ENCODE results near the gene NDUFA8. TPM values are rescaled to one million over a fixed set of nuclear protein-coding genes. Genes with fewer than 3 reads are reported as not detected.
A peak's percentile ranks its signal among the peaks of the same experiment; 100 is the strongest.

The NDUFA8 gene
- total RNA-seq, 2 donors from 2014 or later = 32.3 to 42.0 TPM

DNA sequence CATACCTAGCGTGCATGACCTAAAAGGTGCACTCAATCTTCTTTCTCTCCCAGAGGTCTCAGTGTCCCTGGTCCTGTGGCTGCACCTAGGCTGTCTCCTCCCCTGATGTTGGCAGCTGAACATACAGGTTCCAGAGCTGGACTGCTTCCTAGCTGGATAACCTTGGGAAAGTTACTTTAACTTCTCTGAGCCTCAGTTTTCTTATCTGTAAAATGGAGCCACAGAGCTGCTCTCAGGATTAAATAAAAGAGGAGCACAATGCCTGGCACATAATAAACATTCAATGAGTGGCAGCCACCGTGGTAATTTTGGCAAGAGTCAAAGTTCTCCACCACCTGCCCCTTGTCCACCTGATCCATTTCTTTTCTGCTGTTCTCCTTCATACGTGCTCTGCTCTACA lies 14.1 kb upstream of the NDUFA8 start:
- no peak overlapping the region for H3K4me3 Mint-ChIP-seq
- H3K27me3 Mint-ChIP-seq (ENCODE audit: low read depth) = peaks cover 32% of the 10 kb centered on the region
- DNase-seq (no peak), ATAC-seq (replicated peaks in 1 of 2) (no peak)
- no peaks in the 10 kb centered on the region for H3K36me3 Mint-ChIP-seq (ENCODE audit: insufficient read depth in 2 of 2)
- no peaks in the 10 kb centered on the region for H3K9me3 Mint-ChIP-seq
- H3K27ac Mint-ChIP-seq = no peak overlapping the region
- no peaks in the 10 kb centered on the region for H3K4me1 Mint-ChIP-seq (ENCODE audit: low read depth)

GRCh38 chr9:122172131-122172530 lies 12.6 kb upstream of the NDUFA8 start:
- no peak for ATAC-seq (replicated peaks in 1 of 2)
- Mint-ChIP-seq H3K36me3 (ENCODE audit: insufficient read depth in 2 of 2) (no peaks in the 10 kb centered on the region), H3K27ac (no peak overlapping the region), H3K27me3 (ENCODE audit: low read depth) (peaks cover 36% of the 10 kb centered on the region), H3K4me1 (ENCODE audit: low read depth) (no peaks in the 10 kb centered on the region), H3K4me3 (no peak overlapping the region), H3K9me3 (no peaks in the 10 kb centered on the region)
- DNase-seq = no peak

DNA sequence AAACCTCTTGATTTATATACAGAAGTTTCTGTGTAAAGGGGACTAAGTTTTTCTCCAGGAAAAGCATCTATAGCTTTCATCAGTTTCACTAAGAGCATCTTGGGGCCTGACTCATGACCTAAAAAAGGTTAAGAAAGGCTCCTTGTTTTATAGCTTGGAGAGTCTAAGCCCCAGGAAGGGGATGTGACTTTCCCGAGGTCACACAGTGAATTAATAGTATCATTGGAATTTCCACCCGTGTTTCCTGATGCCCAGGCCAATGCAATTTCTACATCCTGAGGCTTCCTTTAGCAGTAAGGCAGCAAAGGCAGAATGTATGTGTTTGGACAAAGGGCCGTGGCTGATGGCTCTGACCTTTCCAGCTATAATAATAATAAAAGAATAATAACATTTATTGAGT lies 8.8 kb upstream of the NDUFA8 start:
- Mint-ChIP-seq H3K4me3 (no peak overlapping the region), H3K4me1 (ENCODE audit: low read depth) (no peaks in the 10 kb centered on the region), H3K27ac (no peak overlapping the region), H3K36me3 (ENCODE audit: insufficient read depth in 2 of 2) (no peaks in the 10 kb centered on the region), H3K27me3 (ENCODE audit: low read depth) (peaks cover 48% of the 10 kb centered on the region), H3K9me3 (no peaks in the 10 kb centered on the region)
- DNase-seq (no peak), ATAC-seq (replicated peaks in 1 of 2) (no peak)

DNA sequence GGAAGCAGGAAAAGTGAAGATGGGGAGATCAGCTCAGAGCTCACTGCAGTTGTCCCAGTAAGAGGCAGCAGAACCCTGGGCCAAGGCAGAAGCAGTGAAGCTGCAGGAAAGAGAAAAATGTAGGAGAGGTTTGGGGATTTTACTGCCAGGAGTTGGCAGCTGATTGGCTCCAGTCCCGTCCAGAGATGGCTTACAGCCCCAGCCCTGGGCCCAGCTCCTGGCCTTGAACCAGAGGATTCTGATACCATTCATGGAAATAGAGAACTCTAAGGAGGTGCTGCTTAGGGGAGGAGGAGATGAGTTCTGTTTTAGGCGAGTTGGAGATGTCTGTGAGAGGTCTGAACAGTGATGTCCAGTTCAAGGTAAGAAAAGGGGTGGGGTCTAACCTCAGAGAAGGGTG lies 4.7 kb upstream of the NDUFA8 start:
- peaks cover 38% of the 10 kb centered on the region for H3K27me3 Mint-ChIP-seq (ENCODE audit: low read depth)
- H3K36me3 Mint-ChIP-seq (ENCODE audit: insufficient read depth in 2 of 2) = peaks cover 1 to 2% of the 10 kb centered on the region in 2 donors
- no peak overlapping the region for H3K4me3 Mint-ChIP-seq
- H3K27ac Mint-ChIP-seq = no peak overlapping the region
- no peak for ATAC-seq (replicated peaks in 1 of 2)
- peaks cover 0 to 4% of the 10 kb centered on the region in 2 donors for H3K9me3 Mint-ChIP-seq
- no peak for DNase-seq
- peaks cover 12% of the 10 kb centered on the region for H3K4me1 Mint-ChIP-seq (ENCODE audit: low read depth)

DNA sequence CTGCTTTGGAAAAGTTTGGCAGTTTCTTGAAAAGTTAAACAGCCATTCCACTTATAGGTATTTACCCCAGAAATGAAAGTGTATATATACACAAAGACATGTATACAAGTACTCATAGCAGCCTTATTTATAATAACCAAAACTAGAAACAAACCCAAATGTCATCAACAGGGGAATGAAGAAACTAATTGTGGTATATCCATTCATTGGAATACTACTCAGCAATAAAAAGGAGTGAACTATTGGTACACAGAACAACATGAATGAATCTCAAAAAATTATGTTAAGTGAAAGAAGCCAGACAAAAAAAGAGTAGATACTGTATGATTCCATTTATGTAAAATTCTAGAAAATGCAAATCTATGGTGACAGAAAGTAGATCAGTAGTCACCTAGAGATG lies 2.8 kb upstream of the NDUFA8 start:
- H3K4me3 Mint-ChIP-seq = no peak overlapping the region
- H3K27ac Mint-ChIP-seq = no peak overlapping the region
- peaks cover 28% of the 10 kb centered on the region for H3K27me3 Mint-ChIP-seq (ENCODE audit: low read depth)
- peaks cover 0 to 4% of the 10 kb centered on the region in 2 donors for H3K9me3 Mint-ChIP-seq
- ATAC-seq (replicated peaks in 1 of 2) (no peak), DNase-seq (no peak)
- H3K36me3 Mint-ChIP-seq (ENCODE audit: insufficient read depth in 2 of 2) = peaks cover 3% of the 10 kb centered on the region in 2 donors
- H3K4me1 Mint-ChIP-seq (ENCODE audit: low read depth) = peaks cover 26% of the 10 kb centered on the region

DNA sequence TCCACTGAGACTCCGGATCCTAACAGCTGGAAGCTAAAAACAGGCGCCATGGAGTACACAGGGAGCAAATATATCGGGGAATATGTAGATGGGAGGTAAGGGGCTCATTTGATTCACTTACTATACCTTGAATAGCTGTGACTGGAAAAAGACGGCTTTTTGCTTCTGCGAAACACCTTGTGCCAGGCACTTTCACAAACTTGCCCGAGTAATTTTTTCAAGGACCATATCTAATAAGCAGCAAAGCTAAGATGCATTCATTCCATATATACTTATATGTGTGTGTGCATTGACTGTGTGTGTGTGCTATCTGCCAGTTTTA lies 307 bp upstream of the NDUFA8 start:
- no peak for DNase-seq
- H3K36me3 Mint-ChIP-seq (ENCODE audit: insufficient read depth in 2 of 2) = peaks cover 3% of the 10 kb centered on the region in 2 donors
- no peak for ATAC-seq (replicated peaks in 1 of 2)
- H3K27me3 Mint-ChIP-seq (ENCODE audit: low read depth) = peaks cover 19% of the 10 kb centered on the region
- peaks cover 42% of the 10 kb centered on the region for H3K4me1 Mint-ChIP-seq (ENCODE audit: low read depth)
- H3K4me3 Mint-ChIP-seq = peak overlapping the region; percentile 87 to 94
- H3K27ac Mint-ChIP-seq = peak overlapping the region; percentile 92
- H3K9me3 Mint-ChIP-seq = peaks cover 0 to 4% of the 10 kb centered on the region in 2 donors

GRCh38 chr9:122158202-122158601 lies 1.4 kb downstream of the NDUFA8 start:
- Mint-ChIP-seq H3K4me3 (peak overlapping the region; percentile 14 to 53), H3K36me3 (ENCODE audit: insufficient read depth in 2 of 2) (peaks cover 3% of the 10 kb centered on the region in 2 donors), H3K27me3 (ENCODE audit: low read depth) (peaks cover 7% of the 10 kb centered on the region), H3K27ac (no peak overlapping the region), H3K4me1 (ENCODE audit: low read depth) (peaks cover 47% of the 10 kb centered on the region), H3K9me3 (peaks cover 0 to 4% of the 10 kb centered on the region in 2 donors)
- DNase-seq = peak; percentile 27 to 40
- no peak for ATAC-seq (replicated peaks in 1 of 2)

- Mint-ChIP-seq H3K9me3 (no peaks in the 10 kb centered on the region), H3K27me3 (ENCODE audit: low read depth) (no peaks in the 10 kb centered on the region), H3K27ac (no peak overlapping the region), H3K36me3 (ENCODE audit: insufficient read depth in 2 of 2) (peaks cover 3% of the 10 kb centered on the region in 2 donors), H3K4me3 (no peak overlapping the region), H3K4me1 (ENCODE audit: low read depth) (peaks cover 47% of the 10 kb centered on the region)
- ATAC-seq (replicated peaks in 1 of 2) = no peak
- DNase-seq = no peak
These were observed 3.8 kb downstream of the NDUFA8 start for GRCh38 chr9:122155796-122156195.

GRCh38 chr9:122151267-122151828 lies 8.2 kb downstream of the NDUFA8 start:
- H3K27ac Mint-ChIP-seq = no peak overlapping the region

DNA sequence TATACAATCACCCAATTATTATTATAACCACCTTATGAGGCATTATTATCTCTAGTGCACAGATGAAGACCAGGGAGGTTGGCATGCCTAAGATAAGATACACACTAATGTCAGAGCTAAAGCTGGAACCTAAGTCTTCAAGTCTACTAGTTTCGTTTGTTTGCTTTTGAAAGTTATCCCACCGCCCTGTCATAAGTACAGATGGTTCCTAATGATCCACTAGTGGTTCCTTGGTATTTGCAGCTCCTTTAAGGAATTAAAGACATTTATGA lies 14.1 kb downstream of the NDUFA8 start:
- H3K9me3 Mint-ChIP-seq = no peaks in the 10 kb centered on the region
- peaks cover 3 to 6% of the 10 kb centered on the region in 2 donors for H3K36me3 Mint-ChIP-seq (ENCODE audit: insufficient read depth in 2 of 2)
- ATAC-seq (replicated peaks in 1 of 2) (no peak), DNase-seq (no peak)
- no peaks in the 10 kb centered on the region for H3K4me1 Mint-ChIP-seq (ENCODE audit: low read depth)
- no peaks in the 10 kb centered on the region for H3K27me3 Mint-ChIP-seq (ENCODE audit: low read depth)
- H3K4me3 Mint-ChIP-seq = no peak overlapping the region
- H3K27ac Mint-ChIP-seq = no peak overlapping the region

More at GRCh38 chr9:122151267-122151828, 8.2 kb downstream of the NDUFA8 start:
- H3K4me3 Mint-ChIP-seq = no peak overlapping the region
- no peaks in the 10 kb centered on the region for H3K36me3 Mint-ChIP-seq (ENCODE audit: insufficient read depth in 2 of 2)
- no peak for DNase-seq
- no peaks in the 10 kb centered on the region for H3K9me3 Mint-ChIP-seq
- no peak for ATAC-seq (replicated peaks in 1 of 2)
- peaks cover 11% of the 10 kb centered on the region for H3K4me1 Mint-ChIP-seq (ENCODE audit: low read depth)
- H3K27me3 Mint-ChIP-seq (ENCODE audit: low read depth) = no peaks in the 10 kb centered on the region

DNA sequence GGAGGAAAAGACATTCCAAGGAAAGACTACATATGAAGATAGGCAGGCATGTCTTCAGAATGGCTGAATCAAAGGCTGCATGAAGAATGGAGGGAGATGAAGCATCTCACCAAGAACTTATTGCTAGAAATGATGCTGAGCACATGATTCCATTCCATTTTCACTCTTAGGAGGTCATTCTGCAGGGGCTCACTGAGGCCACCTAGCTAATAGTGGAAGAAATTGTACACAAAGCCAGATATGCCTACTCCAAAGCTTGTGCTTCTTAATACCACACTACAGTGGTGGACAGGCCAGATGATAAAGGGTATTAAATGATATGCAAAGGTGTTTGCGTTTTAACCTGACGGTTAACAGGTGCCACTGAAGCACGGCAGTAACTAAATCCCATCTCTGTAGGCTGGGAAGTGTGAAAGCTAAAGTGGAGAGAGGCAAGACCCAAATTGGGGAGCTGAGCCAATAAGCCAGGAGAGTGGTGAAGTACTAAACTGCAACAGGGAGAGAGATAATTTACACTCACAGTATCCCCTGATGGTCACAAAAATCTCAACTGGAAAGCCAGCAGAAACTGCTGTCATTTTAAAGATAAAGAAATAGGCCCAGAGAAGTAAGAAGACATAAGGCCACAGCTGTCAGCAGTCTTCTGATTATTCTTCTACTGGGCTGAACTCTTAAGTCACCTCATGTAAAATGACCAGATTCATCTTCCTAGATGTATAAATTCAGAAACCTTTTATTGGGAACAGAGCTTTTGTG lies 14.6 kb downstream of the NDUFA8 start:
- no peak overlapping the region for H3K4me3 Mint-ChIP-seq
- peaks cover 3 to 6% of the 10 kb centered on the region in 2 donors for H3K36me3 Mint-ChIP-seq (ENCODE audit: insufficient read depth in 2 of 2)
- DNase-seq = no peak
- ATAC-seq (replicated peaks in 1 of 2) = no peak
- H3K27me3 Mint-ChIP-seq (ENCODE audit: low read depth) = no peaks in the 10 kb centered on the region
- H3K27ac Mint-ChIP-seq = no peak overlapping the region
- H3K9me3 Mint-ChIP-seq = no peaks in the 10 kb centered on the region
- H3K4me1 Mint-ChIP-seq (ENCODE audit: low read depth) = no peaks in the 10 kb centered on the region

- no peaks in the 10 kb centered on the region for H3K27me3 Mint-ChIP-seq (ENCODE audit: low read depth)
- ATAC-seq (replicated peaks in 1 of 2) = no peak
- no peak overlapping the region for H3K27ac Mint-ChIP-seq
- DNase-seq = no peak
- no peak overlapping the region for H3K4me3 Mint-ChIP-seq
- H3K9me3 Mint-ChIP-seq = no peaks in the 10 kb centered on the region
- peaks cover 3 to 6% of the 10 kb centered on the region in 2 donors for H3K36me3 Mint-ChIP-seq (ENCODE audit: insufficient read depth in 2 of 2)
- H3K4me1 Mint-ChIP-seq (ENCODE audit: low read depth) = no peaks in the 10 kb centered on the region
These were observed 15.6 kb downstream of the NDUFA8 start for GRCh38 chr9:122143876-122144405.

DNA sequence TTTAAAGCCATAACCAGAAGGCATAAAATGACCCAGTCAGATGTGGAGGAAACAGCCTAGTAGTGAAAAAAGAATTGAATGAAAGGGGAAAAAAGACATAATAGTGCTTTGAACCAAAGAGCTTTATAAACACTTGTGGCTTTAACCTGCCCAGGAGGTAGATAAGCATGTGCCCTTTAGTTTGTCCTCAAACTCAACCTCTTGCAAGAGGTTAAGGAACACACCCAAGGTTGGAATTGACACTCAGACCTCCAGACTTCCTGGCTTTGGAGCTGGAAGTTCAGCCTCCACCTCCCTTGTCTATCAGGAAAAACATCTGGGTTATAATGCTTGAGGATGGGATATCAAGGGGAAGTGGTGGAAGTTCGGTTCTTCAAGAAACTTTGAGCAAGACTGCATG lies 16.3 kb downstream of the NDUFA8 start:
- no peak overlapping the region for H3K27ac Mint-ChIP-seq
- no peak for ATAC-seq (replicated peaks in 1 of 2)
- no peaks in the 10 kb centered on the region for H3K9me3 Mint-ChIP-seq
- no peaks in the 10 kb centered on the region for H3K4me1 Mint-ChIP-seq (ENCODE audit: low read depth)
- H3K27me3 Mint-ChIP-seq (ENCODE audit: low read depth) = no peaks in the 10 kb centered on the region
- peaks cover 3 to 6% of the 10 kb centered on the region in 2 donors for H3K36me3 Mint-ChIP-seq (ENCODE audit: insufficient read depth in 2 of 2)
- H3K4me3 Mint-ChIP-seq = no peak overlapping the region
- DNase-seq = no peak

DNA sequence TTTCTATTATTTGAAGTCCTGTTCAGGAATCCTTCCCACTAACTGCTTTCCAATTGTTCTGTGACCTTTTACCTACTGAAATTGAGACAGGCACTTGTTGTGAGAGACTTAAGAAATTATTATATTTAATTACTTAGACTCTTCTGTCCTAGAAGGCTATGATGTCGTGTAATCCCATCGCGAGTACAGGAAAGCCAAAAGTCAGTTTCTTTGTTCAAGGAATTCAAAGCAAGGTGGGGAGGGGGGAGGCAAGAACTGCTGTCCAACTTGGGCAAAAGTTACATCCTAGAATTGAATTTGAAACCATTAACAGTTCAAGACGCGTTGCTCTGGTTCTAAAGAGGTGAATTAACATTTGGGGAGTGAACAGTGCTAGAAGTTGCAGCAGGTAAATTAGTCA lies 17.9 kb downstream of the NDUFA8 start:
- no peak overlapping the region for H3K27ac Mint-ChIP-seq
- no peak for ATAC-seq (replicated peaks in 1 of 2)
- no peak overlapping the region for H3K4me3 Mint-ChIP-seq
- no peaks in the 10 kb centered on the region for H3K4me1 Mint-ChIP-seq (ENCODE audit: low read depth)
- H3K36me3 Mint-ChIP-seq (ENCODE audit: insufficient read depth in 2 of 2) = peaks cover 3 to 7% of the 10 kb centered on the region in 2 donors
- no peak for DNase-seq
- H3K27me3 Mint-ChIP-seq (ENCODE audit: low read depth) = no peaks in the 10 kb centered on the region
- H3K9me3 Mint-ChIP-seq = no peaks in the 10 kb centered on the region
